HL-60 (cell line): ENCODE results near the gene PLCG1.

Experiments used
- POLR2AphosphoS5 ChIP-seq: IDR thresholded peaks from 2 replicates; pipeline ENCODE4 v1.6.1; 2012; ENCODE audit warnings: low read depth
- SPI1 ChIP-seq: IDR thresholded peaks from 2 replicates; pipeline ENCODE4 v1.6.1; 2012; ENCODE audit warnings: low read depth, mild to moderate bottlenecking, borderline replicate concordance
- TF ChIP-seq, protein P1 (sequence below): IDR thresholded peaks from one replicate; pipeline ENCODE4 v1.5.1; 2011; ENCODE audit warnings: low read length, control low read depth, inconsistent platforms; ENCODE audit not compliant: insufficient read depth
- TF ChIP-seq, protein P2 (sequence below): IDR thresholded peaks from 2 replicates; pipeline ENCODE4 v1.6.1; 2012; ENCODE audit warnings: low read depth; ENCODE audit not compliant: insufficient replicate concordance

DNA sequence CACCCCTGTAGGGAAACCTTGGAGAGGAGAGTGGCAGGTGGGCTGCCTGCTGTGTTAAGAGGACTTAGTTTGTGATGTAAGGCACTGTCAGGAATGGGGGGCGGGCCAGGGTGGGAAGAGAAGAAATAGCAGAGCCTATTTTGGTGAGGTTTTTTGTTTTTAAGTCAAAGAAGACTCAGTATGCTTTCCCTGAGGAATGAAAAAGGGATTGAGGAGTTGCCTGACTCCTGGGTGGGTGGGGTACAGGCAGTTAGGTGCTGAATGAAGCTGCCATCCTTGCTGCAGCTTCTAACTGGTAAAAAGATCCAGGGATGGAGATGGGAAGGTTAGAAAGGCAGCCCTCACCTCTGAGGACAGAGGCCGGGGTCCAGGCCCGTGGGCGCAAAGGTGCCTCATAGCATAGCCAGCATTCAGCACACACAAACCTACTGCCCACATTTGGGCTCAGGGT lies 37.9 kb downstream of the PLCG1 start:
- TF ChIP-seq, protein P1, sequence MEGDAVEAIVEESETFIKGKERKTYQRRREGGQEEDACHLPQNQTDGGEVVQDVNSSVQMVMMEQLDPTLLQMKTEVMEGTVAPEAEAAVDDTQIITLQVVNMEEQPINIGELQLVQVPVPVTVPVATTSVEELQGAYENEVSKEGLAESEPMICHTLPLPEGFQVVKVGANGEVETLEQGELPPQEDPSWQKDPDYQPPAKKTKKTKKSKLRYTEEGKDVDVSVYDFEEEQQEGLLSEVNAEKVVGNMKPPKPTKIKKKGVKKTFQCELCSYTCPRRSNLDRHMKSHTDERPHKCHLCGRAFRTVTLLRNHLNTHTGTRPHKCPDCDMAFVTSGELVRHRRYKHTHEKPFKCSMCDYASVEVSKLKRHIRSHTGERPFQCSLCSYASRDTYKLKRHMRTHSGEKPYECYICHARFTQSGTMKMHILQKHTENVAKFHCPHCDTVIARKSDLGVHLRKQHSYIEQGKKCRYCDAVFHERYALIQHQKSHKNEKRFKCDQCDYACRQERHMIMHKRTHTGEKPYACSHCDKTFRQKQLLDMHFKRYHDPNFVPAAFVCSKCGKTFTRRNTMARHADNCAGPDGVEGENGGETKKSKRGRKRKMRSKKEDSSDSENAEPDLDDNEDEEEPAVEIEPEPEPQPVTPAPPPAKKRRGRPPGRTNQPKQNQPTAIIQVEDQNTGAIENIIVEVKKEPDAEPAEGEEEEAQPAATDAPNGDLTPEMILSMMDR: no peak
- TF ChIP-seq, protein P2, sequence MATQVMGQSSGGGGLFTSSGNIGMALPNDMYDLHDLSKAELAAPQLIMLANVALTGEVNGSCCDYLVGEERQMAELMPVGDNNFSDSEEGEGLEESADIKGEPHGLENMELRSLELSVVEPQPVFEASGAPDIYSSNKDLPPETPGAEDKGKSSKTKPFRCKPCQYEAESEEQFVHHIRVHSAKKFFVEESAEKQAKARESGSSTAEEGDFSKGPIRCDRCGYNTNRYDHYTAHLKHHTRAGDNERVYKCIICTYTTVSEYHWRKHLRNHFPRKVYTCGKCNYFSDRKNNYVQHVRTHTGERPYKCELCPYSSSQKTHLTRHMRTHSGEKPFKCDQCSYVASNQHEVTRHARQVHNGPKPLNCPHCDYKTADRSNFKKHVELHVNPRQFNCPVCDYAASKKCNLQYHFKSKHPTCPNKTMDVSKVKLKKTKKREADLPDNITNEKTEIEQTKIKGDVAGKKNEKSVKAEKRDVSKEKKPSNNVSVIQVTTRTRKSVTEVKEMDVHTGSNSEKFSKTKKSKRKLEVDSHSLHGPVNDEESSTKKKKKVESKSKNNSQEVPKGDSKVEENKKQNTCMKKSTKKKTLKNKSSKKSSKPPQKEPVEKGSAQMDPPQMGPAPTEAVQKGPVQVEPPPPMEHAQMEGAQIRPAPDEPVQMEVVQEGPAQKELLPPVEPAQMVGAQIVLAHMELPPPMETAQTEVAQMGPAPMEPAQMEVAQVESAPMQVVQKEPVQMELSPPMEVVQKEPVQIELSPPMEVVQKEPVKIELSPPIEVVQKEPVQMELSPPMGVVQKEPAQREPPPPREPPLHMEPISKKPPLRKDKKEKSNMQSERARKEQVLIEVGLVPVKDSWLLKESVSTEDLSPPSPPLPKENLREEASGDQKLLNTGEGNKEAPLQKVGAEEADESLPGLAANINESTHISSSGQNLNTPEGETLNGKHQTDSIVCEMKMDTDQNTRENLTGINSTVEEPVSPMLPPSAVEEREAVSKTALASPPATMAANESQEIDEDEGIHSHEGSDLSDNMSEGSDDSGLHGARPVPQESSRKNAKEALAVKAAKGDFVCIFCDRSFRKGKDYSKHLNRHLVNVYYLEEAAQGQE: no peak
- no peak for TF ChIP-seq POLR2AphosphoS5
- TF ChIP-seq SPI1: no peak
